Panc1 (cell line): ENCODE measurements around the gene PECR.

Experiments used
- POLR2AphosphoS5 ChIP-seq: IDR thresholded peaks from 2 replicates; pipeline ENCODE4 v1.6.1; 2012; ENCODE audit warnings: mild to moderate bottlenecking, low read depth, low read length, moderate library complexity
- SIN3A ChIP-seq: IDR thresholded peaks from 2 replicates; pipeline ENCODE4 v1.6.1; 2012; ENCODE audit warnings: low read depth, mild to moderate bottlenecking, low read length, moderate library complexity, borderline replicate concordance; ENCODE audit not compliant: insufficient read depth
- TCF7L2 ChIP-seq: IDR thresholded peaks from 2 replicates; pipeline ENCODE4 v1.6.1; 2011; ENCODE audit warnings: mild to moderate bottlenecking, low read depth, low read length, inconsistent platforms
- TF ChIP-seq, protein P1 (sequence below): fragments of 450-650 bp; IDR thresholded peaks from 2 replicates; pipeline ENCODE4 v1.5.1; 2017; ENCODE audit warnings: mild to moderate bottlenecking

DNA sequence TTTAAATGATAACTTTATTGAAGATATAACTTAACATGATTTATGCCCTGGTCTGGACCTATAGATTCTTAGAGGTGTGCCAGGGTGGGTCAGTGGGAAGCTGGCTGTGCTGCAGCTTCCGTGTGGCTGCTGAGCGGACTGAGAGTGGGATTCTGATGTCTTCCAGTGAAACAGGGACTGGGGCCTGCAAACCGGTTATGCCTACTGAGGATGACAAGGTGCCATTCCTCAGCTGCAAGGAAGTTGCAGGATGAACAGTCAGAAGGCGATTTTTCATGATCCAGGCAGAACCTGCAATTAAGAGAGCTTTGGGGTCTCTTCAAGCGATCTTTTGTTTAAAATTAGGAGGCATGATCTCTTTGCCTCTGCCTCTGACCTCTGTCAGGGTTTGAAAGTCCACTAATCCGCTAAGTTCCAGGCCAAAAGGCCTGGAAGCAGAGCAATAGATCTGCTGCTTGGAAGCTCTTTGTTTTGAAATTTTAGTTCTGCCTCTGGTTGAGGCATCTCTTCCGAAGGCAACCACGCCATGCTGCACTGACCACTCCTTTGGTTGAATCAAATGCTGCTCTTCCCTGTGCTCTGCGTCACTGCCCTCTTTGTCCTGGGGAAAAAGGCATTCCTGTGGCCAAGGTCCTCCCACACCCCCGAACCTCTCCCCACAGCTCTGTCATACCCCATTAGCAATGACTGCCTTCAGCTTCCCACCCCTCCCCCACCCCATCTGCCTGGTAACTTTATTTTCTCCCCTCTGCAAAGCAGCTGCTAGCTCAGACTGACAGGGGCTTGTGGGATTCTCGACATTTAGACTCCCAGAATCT is 2.1 kb upstream of the PECR start:
- TF ChIP-seq, protein P1, sequence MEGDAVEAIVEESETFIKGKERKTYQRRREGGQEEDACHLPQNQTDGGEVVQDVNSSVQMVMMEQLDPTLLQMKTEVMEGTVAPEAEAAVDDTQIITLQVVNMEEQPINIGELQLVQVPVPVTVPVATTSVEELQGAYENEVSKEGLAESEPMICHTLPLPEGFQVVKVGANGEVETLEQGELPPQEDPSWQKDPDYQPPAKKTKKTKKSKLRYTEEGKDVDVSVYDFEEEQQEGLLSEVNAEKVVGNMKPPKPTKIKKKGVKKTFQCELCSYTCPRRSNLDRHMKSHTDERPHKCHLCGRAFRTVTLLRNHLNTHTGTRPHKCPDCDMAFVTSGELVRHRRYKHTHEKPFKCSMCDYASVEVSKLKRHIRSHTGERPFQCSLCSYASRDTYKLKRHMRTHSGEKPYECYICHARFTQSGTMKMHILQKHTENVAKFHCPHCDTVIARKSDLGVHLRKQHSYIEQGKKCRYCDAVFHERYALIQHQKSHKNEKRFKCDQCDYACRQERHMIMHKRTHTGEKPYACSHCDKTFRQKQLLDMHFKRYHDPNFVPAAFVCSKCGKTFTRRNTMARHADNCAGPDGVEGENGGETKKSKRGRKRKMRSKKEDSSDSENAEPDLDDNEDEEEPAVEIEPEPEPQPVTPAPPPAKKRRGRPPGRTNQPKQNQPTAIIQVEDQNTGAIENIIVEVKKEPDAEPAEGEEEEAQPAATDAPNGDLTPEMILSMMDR: no peak
- TF ChIP-seq SIN3A: no peak
- TF ChIP-seq POLR2AphosphoS5: no peak
- no peak for TF ChIP-seq TCF7L2
